ENCODE measurements around the gene DUOXA2.
A peak's percentile ranks its signal among the peaks of the same experiment; 100 is the strongest.
"Not testable (repeated sequence)": the region's sequence is repeated elsewhere in the genome, so short reads cannot be mapped to it uniquely, and the experiment has no call there.

DUOXA2 gene

DNA sequence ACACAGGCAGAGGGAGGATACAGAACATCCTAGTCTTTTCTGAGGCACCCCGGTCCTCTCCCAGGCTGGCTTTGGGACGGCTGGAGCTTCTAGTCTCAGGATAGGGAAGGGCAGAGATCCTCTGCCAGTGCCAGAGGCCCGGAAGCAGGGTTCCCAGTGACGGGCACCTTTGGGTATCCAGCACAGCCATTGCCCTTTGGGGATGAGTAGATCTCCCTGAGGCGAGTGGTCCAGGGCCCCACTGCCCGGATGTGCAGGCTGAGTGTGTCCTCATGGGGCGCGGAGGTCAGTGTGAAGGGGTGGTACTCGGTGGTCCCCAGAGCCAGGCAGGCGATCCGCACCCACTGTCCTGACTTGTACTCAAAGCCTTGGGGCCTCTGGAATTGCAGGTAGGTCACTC, 18.5 kb upstream of the DUOXA2 start:
- no peak for DNase-seq (ENCODE audit: low read depth, low spot score)

DNA sequence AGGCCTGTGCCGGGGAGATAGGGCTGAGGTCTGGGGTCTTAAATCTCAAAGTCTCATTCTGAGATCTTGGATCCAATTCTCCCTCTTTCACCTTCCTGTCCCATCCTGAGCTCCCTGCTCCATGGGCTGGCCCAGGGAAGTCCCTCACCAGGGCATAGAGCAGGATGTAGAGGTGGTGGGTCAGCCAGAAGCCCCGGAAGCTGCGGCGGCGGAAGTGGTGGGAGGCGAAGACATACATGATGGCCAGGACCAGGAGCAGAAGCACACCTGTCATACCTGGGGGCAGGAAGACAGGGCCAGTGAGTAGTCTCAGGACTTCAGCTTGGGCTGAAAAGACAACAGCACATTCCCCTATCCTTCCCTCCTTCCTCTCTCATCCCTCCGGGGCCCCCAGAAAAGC, 16.7 kb upstream of the DUOXA2 start:
- no peak for DNase-seq (ENCODE audit: low read depth, low spot score)

DNA sequence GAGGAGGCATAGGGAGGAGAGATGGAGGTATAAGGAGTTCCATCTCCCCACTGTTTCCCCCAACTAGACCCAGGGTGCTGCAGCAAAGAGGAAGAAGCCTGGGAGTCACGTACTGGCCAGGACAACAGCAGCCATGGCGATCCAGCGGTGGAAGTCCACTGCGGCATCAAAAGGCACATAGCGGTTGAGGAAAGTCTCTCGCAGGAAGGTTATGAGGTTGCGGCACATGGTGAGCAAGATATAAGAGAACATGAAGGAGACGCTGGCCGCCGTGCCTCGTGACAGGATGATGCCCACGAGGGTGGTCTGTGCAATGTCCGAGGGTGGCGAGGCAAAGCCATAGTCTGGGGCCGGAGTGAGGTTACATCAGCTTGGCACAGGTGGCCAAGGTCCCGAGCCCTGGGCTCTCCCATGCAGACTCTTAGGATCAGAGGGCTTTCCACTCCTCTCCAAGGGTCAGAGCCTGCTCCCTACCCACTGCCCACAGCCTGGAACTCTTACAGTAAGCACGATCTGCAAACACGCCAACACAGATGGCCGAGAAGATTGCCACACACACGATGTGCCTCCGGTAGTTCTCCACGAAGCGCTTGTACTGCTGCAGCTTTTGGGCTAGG, 14.5 kb upstream of the DUOXA2 start:
- no peak for DNase-seq (ENCODE audit: low read depth, low spot score)

DNA sequence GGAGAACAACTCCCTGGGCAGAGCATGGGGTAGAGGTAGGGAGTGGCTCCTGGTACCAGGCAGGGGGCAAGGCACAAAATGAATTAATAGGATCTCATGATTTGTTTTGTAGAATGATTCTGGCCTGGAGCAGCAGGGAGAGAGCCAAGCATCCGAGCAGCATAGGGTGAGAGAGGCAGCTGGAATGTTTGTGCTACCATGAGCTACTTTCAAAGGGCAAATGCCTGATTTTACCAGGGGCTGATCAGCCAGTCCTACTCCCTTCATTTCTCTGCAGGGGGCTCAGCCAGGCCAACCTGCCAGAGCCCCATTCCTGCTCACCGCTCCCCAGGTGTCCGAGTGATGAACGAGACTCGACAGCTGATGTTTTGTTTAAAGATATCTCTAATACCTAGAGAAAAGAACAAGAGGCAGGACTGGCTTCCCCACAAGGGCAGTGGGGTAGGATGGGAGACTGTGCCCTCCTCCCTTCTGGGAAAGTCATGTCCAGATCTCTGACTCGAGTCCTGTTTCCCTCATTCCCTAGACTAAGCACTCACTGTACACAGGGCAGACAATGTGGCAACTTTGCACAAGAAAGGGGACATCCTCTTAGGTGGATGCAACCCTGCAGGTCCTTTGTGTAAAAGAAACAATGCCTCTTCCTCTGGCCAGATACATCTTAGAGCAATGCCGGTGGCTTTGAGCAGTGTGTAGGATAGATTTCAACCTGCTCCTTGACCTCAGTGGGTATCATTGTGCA, 13.1 kb upstream of the DUOXA2 start:
- no peak for DNase-seq (ENCODE audit: low read depth, low spot score)

DNA sequence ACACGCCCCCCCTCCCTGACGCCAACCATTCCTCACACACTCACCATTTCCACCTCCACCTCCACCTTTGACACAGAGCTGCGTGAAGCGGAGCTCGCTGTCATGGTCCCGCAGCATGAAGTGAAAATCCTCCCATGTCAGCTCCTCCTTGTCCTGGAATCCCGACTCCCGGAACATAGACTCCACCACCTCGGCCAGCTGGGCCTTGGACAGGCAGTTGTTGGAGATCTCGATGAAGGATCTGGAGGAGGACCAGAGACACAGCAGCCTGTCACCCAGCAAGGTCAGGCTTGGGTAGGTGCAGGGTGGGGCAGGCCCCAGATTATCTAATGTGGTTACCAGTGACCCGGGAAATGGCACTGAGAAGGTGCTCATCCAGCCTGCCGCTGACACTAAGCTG, 12.4 kb upstream of the DUOXA2 start:
- no peak for DNase-seq (ENCODE audit: low read depth, low spot score)

DNA sequence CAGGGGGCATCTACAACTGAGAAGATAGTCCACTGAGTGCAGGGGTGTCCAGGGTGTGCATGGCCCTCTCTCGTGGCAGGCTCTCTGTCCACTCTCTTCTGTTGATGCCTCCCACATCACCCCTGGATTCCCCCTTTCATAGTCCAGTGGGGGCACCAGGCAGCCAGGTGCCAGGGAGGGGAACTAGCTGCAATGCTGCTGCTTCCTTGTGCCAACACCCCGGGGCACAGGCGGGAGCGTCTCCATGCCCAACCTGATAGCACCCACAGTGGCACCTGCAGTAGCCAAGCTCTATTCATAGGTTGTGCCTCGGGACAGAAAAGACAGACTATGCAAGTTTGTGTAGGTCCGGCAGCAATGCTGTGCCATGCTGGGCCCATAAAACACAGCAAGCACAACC, 11.9 kb upstream of the DUOXA2 start:
- no peak for DNase-seq (ENCODE audit: low read depth, low spot score)

DNA sequence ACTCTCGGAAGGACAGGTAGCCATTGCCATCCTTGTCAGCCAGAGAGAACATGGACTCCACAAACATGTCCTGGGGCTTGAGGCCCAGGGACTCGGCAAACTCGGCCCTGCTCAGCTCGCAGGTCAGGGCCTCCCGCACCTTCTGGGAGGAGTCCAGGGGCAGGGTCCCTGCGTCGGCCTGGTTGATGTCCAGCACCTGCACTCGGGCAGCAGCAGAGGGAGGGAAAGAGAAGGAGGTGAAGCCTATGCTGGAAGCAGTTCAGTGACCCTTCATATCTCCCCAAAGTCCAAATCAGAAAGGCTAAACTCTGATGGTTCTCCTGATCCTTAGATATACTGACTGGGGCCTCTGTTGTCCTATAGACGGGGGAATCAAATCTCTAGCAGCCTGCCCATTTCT, 10.0 kb upstream of the DUOXA2 start:
- DNase-seq (ENCODE audit: low read depth, low spot score), result not testable (repeated sequence)

DNA sequence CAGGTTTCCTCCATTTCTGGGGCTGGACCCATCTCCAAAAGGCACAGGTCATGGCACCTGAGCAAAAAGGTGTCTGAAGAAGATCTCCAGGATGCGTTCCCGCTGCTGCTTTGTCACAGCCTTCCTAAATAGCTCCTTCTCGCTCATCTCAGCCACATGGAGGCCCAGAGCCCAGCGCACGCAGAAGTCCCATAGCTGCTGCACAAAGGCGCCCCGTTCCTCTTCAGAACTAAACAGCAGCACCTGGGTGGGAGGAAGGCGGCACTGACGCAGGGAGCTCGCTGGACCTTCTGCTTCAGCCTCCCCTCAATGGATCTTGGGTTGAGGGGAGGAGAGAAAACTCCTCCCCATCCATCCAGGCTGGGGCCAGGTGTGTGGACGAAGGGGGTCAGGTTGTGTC, 8.5 kb upstream of the DUOXA2 start:
- no peak for DNase-seq (ENCODE audit: low read depth, low spot score)

DNA sequence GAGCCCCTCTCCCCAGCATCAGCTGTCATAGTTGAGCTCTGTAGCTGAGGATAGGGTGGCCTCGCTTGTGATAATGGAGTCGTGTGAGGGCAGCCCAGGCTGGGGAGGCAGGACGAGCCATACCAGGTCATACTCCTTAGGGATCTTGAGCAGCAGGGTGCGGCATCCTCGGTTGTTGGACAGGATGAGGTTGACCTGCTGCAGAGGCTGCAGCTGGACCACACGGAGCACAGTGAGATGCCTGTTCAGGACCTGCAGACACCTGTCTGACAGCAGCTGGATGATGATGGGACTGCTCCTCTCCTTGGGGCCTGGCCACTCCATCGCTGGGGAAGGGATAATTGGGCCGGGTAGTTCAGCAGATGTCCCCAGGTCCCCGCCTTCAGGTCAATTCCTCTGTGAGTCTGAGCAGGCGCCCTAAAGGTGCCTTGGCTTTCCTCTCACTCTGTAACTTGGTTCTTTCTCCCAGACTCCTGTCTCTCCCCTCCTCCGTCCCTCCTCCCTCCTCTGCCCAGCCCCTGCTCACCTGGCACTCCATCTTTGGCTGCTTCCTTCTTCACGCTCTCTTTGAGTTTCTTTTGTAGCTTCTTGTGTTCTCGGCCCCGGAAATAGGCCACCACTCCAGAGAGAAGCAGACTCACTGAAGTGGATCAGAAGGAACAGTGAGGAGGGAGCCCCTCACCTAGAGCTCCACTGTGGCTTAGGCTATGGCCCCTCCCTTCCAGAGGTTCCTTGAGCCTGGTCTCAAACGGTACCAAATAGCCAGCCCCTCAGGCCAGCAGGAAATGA, 7.9 kb upstream of the DUOXA2 start:
- no peak for DNase-seq (ENCODE audit: low read depth, low spot score)

DNA sequence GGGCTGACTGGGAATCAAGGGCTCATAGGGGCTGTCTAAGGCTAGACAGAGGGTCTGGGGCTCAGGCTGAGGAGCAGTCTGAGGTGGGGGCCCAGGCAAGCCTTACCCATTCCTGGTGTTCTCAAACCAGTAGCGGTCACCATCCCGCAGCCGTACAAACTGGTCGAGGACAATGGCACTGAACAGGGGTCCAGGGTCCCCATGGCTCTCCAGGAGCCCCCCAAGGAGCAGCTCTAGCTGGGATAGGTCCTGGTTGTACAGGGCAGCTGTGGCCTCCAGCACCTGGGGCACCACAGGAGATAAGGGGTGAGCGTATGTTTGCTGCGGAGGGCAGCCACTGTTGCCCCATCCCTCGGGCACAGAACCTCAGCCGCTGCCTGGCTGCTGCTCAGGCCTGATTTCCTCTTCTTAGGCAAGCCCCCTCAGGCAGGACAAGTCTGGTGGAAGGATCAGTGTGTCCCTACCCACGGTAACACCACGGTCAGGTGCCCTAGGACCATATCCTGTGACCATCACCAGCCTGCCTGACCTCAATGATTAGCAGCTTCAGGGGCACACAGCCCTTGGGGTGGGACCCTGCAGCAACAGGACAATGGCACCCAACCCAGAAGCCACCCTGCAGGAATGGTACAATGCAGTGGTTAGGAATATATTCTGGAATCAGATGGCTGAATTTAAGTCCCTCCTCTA, 6.0 kb upstream of the DUOXA2 start:
- no peak for DNase-seq (ENCODE audit: low read depth, low spot score)

DNA sequence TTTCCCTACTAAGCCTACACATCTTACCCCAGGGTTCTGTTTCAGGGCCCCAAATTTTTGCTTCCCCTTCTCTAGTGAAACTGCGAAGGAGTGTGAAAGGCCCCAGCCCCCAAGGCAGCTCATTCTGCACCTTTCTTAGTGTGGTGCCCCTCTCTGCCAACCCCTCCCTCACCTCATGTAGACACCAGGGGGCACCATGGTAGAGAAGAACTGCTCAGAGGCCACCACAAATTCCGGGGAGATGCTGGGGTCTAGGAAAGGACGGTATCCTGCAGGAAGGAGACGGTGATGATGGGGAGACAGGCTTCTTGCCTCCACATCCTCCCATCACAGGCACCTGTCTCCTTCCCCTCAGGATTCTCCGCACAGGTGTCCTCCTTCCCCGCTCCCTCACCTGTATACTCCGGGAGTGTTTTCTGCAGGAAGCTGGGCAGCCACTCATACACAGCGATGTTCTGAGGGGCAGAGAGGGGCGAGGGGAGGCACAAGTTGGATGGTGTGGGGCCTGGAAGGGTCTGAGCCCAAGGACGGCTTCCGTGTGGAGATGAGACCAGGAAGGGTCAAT, 3.8 kb upstream of the DUOXA2 start:
- no peak for DNase-seq (ENCODE audit: low read depth, low spot score)

DNA sequence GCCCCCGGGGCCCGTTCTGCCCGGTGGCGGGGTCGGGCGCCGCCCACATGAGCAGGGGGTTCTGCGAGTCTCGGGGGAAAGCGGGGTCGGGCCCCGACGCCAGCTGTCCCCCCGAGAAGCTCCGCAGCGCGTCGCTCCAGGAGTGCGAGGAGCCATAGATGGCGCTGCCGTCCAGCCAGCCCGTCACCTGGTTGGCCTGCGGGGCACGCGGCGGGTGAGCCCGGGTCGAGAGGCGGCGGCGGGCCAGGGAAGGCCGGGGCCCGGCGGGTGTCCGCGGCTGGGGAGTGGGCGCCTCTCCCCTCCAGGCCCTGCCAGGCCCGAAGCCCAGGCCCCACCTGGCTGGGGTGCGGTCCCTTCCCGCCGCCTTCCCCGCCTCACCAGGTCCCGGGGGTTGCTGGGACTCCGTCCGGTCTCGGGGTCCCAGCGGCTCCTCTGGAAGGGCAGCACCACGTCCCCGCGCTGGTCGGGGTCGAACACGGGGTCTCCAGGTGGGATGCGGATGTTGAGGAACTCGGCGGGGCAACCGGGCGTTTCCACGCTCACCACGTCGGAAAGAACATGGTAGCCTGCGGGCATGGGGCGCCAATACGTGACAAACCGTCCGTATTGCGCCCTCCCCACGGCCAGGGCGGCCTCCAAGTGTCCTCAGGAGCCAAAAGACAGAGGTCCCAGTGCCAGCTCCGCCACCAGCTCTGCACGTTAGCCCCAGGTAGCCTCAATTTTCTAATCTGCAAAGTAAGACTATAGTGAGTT, 2.6 kb upstream of the DUOXA2 start:
- no peak for DNase-seq (ENCODE audit: low read depth, low spot score)

DNA sequence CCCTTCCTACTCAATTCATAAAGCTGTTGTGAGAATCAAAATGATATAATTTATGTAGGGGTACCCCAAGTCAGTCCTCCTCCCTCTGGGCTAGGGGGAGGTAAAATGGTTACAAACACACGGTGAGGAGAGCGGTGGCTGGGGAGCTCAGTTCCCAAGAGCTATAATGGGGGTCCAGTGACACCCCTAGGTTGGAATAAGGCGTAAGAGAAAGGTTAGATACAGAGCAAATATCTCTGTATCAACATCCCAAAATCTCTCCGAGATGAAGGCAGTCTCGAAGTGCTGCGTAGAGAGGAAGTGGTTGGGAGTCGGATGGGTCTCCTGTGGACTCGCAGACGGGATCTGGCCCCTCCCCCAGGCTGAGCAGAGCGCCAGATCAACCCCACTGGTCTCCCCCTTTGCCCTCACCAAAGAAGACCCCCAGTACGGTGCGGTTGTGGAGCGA, 2.0 kb upstream of the DUOXA2 start:
- DNase-seq (ENCODE audit: low read depth, low spot score), result no peak

DNA sequence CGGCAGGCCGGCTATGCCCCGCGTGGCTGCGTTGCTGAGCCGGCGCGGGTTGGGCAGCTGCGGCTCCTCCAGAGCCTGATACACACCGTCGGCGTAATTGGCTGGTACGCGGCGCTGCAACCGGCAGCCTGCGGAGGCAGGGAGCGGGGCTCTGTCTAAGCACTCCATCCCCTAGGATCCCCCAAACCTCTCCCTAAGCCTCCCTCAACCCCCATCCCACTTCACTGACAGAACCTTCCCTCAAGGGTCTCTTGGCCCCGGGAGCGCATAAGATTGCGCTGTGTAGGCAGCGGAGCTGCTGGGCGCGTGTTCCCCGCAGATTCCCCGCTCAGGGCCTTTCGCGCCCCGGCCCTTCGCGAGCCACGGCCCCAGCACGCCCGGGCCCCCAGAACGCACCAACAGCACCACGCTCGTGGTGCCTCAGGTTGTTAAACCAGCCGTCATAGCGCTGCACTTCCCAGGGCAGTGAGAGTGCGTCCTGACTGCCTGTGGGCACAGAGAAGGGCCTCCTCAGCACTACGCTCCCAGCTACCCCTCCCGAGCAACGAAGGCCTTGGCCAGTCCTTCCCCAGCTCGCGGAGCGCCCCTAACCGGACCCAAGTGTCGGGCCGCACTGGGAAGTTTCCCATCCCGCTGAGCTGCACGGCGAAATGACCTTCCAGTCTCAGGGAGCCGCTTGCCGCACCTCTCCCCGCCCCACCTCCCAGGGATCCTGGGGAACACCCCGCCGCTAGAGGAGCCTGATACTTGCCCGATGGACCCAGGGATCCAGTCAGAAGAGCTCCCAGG, 1.3 kb upstream of the DUOXA2 start:
- no peak for DNase-seq (ENCODE audit: low read depth, low spot score)

DNA sequence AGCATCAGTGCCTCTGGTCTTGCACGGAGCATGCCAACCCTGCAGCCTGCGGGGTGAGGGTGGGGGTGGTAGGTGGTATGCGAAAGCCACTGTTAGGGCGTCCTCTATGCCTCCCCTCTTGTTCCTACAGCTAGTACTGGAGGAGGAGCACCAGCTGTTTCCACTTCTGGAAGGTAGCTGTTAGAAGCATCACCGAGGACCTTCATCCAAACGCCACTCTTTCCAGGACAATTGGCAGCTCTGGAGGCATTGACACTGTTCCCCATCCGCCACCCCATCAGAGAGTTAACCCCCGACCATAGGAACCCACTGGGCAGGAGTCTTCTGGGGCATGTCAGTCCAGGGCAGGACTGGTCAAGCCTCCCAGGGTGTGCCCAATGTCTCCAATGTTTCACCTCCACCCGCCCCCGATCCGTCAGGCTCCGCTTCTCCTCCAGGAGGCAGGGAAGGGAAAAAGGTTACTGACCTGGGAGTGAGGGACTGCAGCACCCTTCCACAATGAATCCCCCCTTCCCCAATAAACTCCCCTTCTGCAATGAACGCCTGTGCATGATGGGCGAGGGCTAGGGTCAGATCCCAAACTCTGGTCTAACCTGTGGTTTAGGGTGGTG, 641 bp upstream of the DUOXA2 start:
- no peak for DNase-seq (ENCODE audit: low read depth, low spot score)

DNA sequence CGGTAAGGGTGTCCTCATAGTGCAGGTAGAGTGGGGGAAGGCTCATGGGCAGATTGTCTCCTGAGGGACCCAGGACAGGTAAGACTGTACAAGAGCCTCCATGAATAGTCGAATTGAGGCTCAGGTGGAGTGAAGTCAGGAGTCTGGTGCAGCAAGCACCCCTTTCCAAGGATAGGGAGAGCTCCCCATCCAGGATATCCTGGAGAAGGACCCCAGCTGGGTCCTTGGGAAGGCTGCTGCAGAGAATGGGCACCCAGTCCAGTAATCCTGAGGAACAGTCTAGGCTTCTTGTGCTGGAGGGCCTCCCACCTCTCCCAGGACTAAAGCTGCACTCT, 592 bp downstream of the DUOXA2 start:
- no peak for DNase-seq (ENCODE audit: low read depth, low spot score)

DNA sequence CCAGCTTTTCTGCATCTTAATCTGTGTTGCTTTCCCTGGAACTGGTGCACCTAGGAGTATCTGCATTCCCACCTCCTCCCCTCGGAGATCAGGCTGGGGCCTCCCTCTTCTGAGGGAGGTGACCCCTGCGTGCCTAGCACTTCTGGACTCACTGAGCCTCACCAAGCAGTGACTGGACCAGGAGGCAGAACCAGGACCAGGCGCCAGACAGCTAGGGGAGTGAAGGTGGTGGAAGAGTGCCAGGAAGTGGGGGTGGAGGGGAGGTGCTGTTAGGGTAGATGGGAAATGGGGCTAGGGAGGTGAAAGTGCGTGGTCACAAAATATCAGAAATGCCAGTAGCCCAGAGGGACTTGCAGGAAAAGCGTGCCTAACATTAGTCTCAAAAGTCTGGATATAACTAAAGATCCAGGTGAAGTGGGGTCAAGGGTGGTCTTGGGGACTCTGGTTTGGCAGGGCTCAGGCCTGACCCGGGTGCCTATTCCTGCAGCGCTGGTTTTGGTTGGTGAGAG, 1.2 kb downstream of the DUOXA2 start:
- DNase-seq (ENCODE audit: low read depth, low spot score), result no peak

DNA sequence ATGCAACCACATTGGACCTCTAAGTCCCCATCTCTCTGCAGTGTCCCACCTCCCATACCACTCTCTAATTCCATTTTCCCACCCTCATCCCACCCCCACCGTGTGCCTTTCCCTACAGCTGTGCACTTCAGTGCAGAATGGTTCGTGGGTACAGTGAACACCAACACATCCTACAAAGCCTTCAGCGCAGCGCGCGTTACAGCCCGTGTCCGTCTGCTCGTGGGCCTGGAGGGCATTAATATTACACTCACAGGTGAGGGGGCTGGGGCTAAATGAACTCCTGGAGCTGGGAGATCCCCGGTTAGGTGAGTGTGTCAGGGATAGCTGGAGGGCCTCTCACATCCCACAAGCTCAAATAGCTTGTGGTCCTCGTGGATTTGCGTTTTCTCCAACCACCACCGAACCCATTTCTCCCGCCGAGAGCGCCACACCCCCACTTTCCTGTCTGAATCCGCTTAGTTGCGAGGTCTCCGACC, 1.9 kb downstream of the DUOXA2 start:
- DNase-seq (ENCODE audit: low read depth, low spot score), result no peak

DNA sequence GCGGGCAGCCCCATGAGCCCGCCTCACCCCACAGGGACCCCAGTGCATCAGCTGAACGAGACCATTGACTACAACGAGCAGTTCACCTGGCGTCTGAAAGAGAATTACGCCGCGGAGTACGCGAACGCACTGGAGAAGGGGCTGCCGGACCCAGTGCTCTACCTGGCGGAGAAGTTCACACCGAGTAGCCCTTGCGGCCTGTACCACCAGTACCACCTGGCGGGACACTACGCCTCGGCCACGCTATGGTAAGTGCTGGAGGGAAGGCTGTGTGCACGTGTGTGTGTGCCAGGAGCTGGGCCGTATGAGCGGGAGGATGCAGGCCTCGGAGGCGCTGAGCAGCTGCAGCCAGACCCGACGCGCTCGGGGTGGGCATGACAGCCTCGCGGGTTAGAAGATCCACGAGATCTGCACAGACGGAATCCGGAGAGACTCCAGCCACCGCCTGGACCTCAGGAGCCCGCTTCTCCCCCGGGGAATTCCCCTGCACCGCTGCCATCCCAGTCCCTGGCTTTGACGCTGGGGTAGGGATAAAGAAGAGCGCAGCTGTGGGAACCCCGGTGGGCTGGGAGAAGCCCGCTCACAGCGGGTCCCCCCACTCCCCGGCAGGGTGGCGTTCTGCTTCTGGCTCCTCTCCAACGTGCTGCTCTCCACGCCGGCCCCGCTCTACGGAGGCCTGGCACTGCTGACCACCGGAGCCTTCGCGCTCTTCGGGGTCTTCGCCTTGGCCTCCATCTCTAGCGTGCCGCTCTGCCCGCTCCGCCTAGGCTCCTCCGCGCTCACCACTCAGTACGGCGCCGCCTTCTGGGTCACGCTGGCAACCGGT, 2.6 kb downstream of the DUOXA2 start:
- DNase-seq (ENCODE audit: low read depth, low spot score), result peak; percentile 38
